A549 (cell line): Measurements from ENCODE around the gene SLCO1B1.

Experiments
- CBX2 ChIP-seq: fragments of 200-600 bp; sonication (generic); IDR thresholded peaks from 2 replicates; pipeline ENCODE4 v1.6.1; 2016; ENCODE audit warnings: low read depth, mild to moderate bottlenecking, borderline replicate concordance
- CEBPB ChIP-seq, 2 experiments: fragments of >200 bp in 1 of 2; sonication (Bioruptor Twin) in 1 of 2; formaldehyde crosslinking in 1 of 2; IDR thresholded peaks; 2 replicates each; pipeline ENCODE4 v1.6.1; 2012 to 2016
- CTCF ChIP-seq: fragments of >200 bp; sonication (Bioruptor Twin); formaldehyde crosslinking; IDR thresholded peaks from 3 replicates; pipeline ENCODE4 v1.5.1; 2016
- EP300 ChIP-seq, 2 experiments: fragments of >200 bp; sonication (Bioruptor Twin); formaldehyde crosslinking; IDR thresholded peaks; 2 replicates in 1 of 2; 3 replicates in 1 of 2; pipeline ENCODE4 v1.6.1; 2016 to 2017
- GATA3 ChIP-seq: IDR thresholded peaks from 2 replicates; pipeline ENCODE4 v1.6.1; 2012; ENCODE audit warnings: borderline replicate concordance
- HDAC2 ChIP-seq: fragments of 200-600 bp; sonication (generic); IDR thresholded peaks from 2 replicates; pipeline ENCODE4 v1.6.1; 2016
- KDM1A ChIP-seq: fragments of 200-600 bp; sonication (generic); IDR thresholded peaks from 2 replicates; pipeline ENCODE4 v1.6.1; 2016; ENCODE audit warnings: low read depth, mild to moderate bottlenecking
- MAX ChIP-seq: IDR thresholded peaks from 2 replicates; pipeline ENCODE4 v1.6.1; 2012
- POLR2A ChIP-seq: IDR thresholded peaks from 2 replicates; pipeline ENCODE4 v1.6.1; 2012; ENCODE audit warnings: mild to moderate bottlenecking, low read length
- REST ChIP-seq: fragments of 200-600 bp; sonication (generic); IDR thresholded peaks from 2 replicates; pipeline ENCODE4 v1.6.1; 2016; ENCODE audit warnings: antibody characterized with exemption, mild to moderate bottlenecking, moderate library complexity

GRCh38 chr12:21248679-21249078 is 117.7 kb downstream of the SLCO1B1 start:
- no peak for TF ChIP-seq CEBPB (IDR thresholded peaks at IDR 0.05)
- no peak for TF ChIP-seq MAX
- no peak for TF ChIP-seq POLR2A
- no peak for TF ChIP-seq KDM1A
- TF ChIP-seq CTCF = peak; percentile 36
- TF ChIP-seq HDAC2 = no peak
- TF ChIP-seq REST = no peak
- TF ChIP-seq GATA3 = no peak
- no peak for TF ChIP-seq EP300 (IDR thresholded peaks at IDR 0.05)
- TF ChIP-seq CBX2 = no peak
